NCI-H345 (cell line): Measurements from ENCODE around the gene CEP164.

Experiments
- DNase-seq: peaks from one replicate; lab custom pipeline; 2025; lab: John Stamatoyannopoulos, UW

The CEP164 gene

GRCh38 chr11:117366248-117366647, 38.6 kb downstream of the CEP164 start:
- no peak for DNase-seq

- no peak for DNase-seq
These were observed 39.2 kb downstream of the CEP164 start for GRCh38 chr11:117366875-117367274.

GRCh38 chr11:117369534-117369933, 41.9 kb downstream of the CEP164 start:
- no peak for DNase-seq

- no peak for DNase-seq
These were observed 43.8 kb downstream of the CEP164 start for GRCh38 chr11:117371453-117371852.

GRCh38 chr11:117374316-117375055, 46.8 kb downstream of the CEP164 start:
- no peak for DNase-seq

GRCh38 chr11:117375960-117376359, 48.3 kb downstream of the CEP164 start:
- DNase-seq, result peak; percentile 61

GRCh38 chr11:117376517-117376916, 48.9 kb downstream of the CEP164 start:
- DNase-seq, result no peak

- DNase-seq, result no peak
These were observed 51.6 kb downstream of the CEP164 start for GRCh38 chr11:117378976-117379865.

- no peak for DNase-seq
These were observed 53.0 kb downstream of the CEP164 start for GRCh38 chr11:117380676-117381075.

- no peak for DNase-seq
These were observed 54.1 kb downstream of the CEP164 start for GRCh38 chr11:117381481-117382387.

GRCh38 chr11:117382746-117383145, 55.1 kb downstream of the CEP164 start:
- DNase-seq, result no peak

- no peak for DNase-seq
These were observed 56.4 kb downstream of the CEP164 start for GRCh38 chr11:117384045-117384444.

GRCh38 chr11:117385471-117385870, 57.8 kb downstream of the CEP164 start:
- no peak for DNase-seq

- no peak for DNase-seq
These were observed 58.3 kb downstream of the CEP164 start for GRCh38 chr11:117385906-117386305.

GRCh38 chr11:117387992-117388755, 60.5 kb downstream of the CEP164 start:
- no peak for DNase-seq

GRCh38 chr11:117390743-117391142, 63.1 kb downstream of the CEP164 start:
- no peak for DNase-seq

GRCh38 chr11:117391181-117391580, 63.5 kb downstream of the CEP164 start:
- DNase-seq, result no peak

- DNase-seq, result no peak
These were observed 64.5 kb downstream of the CEP164 start for GRCh38 chr11:117392001-117392690.

GRCh38 chr11:117392979-117393378, 65.3 kb downstream of the CEP164 start:
- DNase-seq, result no peak

GRCh38 chr11:117394221-117394925, 66.7 kb downstream of the CEP164 start:
- DNase-seq, result no peak
